HG03457 (cell line): ENCODE measurements around the gene PCDH8.

Experiments
- ATAC-seq: cut with Tn5 transposase; IDR thresholded peaks from one replicate; pipeline ENCODE4 v1.9.1; 2021; ENCODE audit warnings: moderate number of reproducible peaks; ENCODE audit not compliant: unreplicated experiment

Gene PCDH8

GRCh38 chr13:52848455-52849195 lies at the start of gene PCDH8:
Gene PCDH8 (minus strand): TSS chr13:52848640. CDS start chr13:52848436, 204 bp downstream.
- no peak for ATAC-seq

GRCh38 chr13:52896827-52897659 lies 48.6 kb upstream of the PCDH8 start:
- no peak for ATAC-seq

- no peak for ATAC-seq
These were observed 46.0 kb upstream of the PCDH8 start for GRCh38 chr13:52894413-52894812.

GRCh38 chr13:52892925-52893324 lies 44.5 kb upstream of the PCDH8 start:
- ATAC-seq: no peak

- no peak for ATAC-seq
These were observed 43.3 kb upstream of the PCDH8 start for GRCh38 chr13:52891706-52892105.

- no peak for ATAC-seq
These were observed 38.7 kb upstream of the PCDH8 start for GRCh38 chr13:52887165-52887564.

- no peak for ATAC-seq
These were observed 36.7 kb upstream of the PCDH8 start for GRCh38 chr13:52885141-52885540.

- ATAC-seq: no peak
These were observed 36.1 kb upstream of the PCDH8 start for GRCh38 chr13:52884429-52885010.

GRCh38 chr13:52882785-52883184 lies 34.3 kb upstream of the PCDH8 start:
- ATAC-seq: no peak

- no peak for ATAC-seq
These were observed 31.7 kb upstream of the PCDH8 start for GRCh38 chr13:52879950-52880741.

- ATAC-seq: no peak
These were observed 30.4 kb upstream of the PCDH8 start for GRCh38 chr13:52878831-52879230.

GRCh38 chr13:52870143-52870542 lies 21.7 kb upstream of the PCDH8 start:
- no peak for ATAC-seq

GRCh38 chr13:52869621-52870020 lies 21.2 kb upstream of the PCDH8 start:
- no peak for ATAC-seq

- no peak for ATAC-seq
These were observed 20.6 kb upstream of the PCDH8 start for GRCh38 chr13:52869050-52869449.

- ATAC-seq: no peak
These were observed 19.8 kb upstream of the PCDH8 start for GRCh38 chr13:52868190-52868589.

GRCh38 chr13:52864941-52865340 lies 16.5 kb upstream of the PCDH8 start:
- ATAC-seq: no peak

GRCh38 chr13:52862358-52863206 lies 14.1 kb upstream of the PCDH8 start:
- ATAC-seq: no peak

GRCh38 chr13:52852444-52852843 lies 4.0 kb upstream of the PCDH8 start:
- ATAC-seq: no peak

- peak; percentile 67 for ATAC-seq
These were observed 2.9 kb upstream of the PCDH8 start for GRCh38 chr13:52851137-52851962.
